SU-DHL-6 (cell line): ENCODE data around the gene CNOT4.

Experiments
- CTCF ChIP-seq: fragments of 200-600 bp; sonication (generic); IDR thresholded peaks from one replicate; pipeline ENCODE4 v1.5.1; 2017; ENCODE audit warnings: antibody characterized with exemption, mild to moderate bottlenecking, low read length, moderate library complexity; ENCODE audit not compliant: insufficient read depth, poor library complexity, severe bottlenecking
- EZH2phosphoT487 ChIP-seq: fragments of 200-600 bp; sonication (generic), shearing (Covaris generic); conservative IDR thresholded peaks from 2 replicates; pipeline ENCODE4 v1.6.1; 2018; ENCODE audit warnings: mild to moderate bottlenecking, antibody characterized with exemption, low read length, moderate library complexity, mixed read lengths

GRCh38 chr7:135370656-135371055 lies 139.2 kb downstream of the CNOT4 start:
- TF ChIP-seq CTCF (no peak), EZH2phosphoT487 (no peak)
